WTC11 (cell line): ENCODE data around the gene BCL11A. TPM values are rescaled to one million over a fixed set of nuclear protein-coding genes. Genes with fewer than 3 reads are reported as not detected.

Source experiments
- ATAC-seq: fragments of 200-7000 bp; cut with Tn5 transposase; 2 replicates; pipeline ENCODE4 v1.10.0; 2021; ENCODE audit warnings: mild to moderate bottlenecking, moderate library complexity
- CTCF ChIA-PET: fragments of 300-600 bp; sonication (Branson Sonifier 250); formaldehyde crosslinking; loops from one replicate; lab custom pipeline; 2021; ENCODE audit warnings: antibody characterized with exemption; lab: Charles Lee
- POLR2A ChIA-PET: fragments of 350-600 bp; sonication (Branson Sonifier 250); formaldehyde crosslinking; loops from one replicate; lab custom pipeline; 2021; ENCODE audit warnings: antibody characterized with exemption; lab: Charles Lee
- DNase-seq: peaks from one replicate; pipeline ENCODE4 v3.0.0; 2021; ENCODE audit warnings: low spot score
- H3K27ac Mint-ChIP-seq: 2 replicates; pipeline ENCODE4 v1.8.0; 2021; ENCODE audit warnings: mixed read lengths
- H3K27me3 Mint-ChIP-seq: 2 replicates; pipeline ENCODE4 v1.8.0; 2021; ENCODE audit warnings: low read depth, mild to moderate bottlenecking, moderate library complexity, mixed read lengths
- H3K36me3 Mint-ChIP-seq: 2 replicates; pipeline ENCODE4 v1.8.0; 2021; ENCODE audit warnings: mixed read lengths
- H3K4me1 Mint-ChIP-seq: 2 replicates; pipeline ENCODE4 v1.8.0; 2022; ENCODE audit warnings: mixed read lengths
- H3K4me3 Mint-ChIP-seq: 2 replicates; pipeline ENCODE4 v1.8.0; 2021; ENCODE audit warnings: mild to moderate bottlenecking, moderate library complexity, mixed read lengths
- H3K9me3 Mint-ChIP-seq: 2 replicates; pipeline ENCODE4 v1.8.0; 2021; ENCODE audit warnings: mixed read lengths
- ATF1 ChIP-seq: sonication (generic); formaldehyde crosslinking; IDR thresholded peaks from 2 replicates; pipeline ENCODE4 v1.8.1; 2023; ENCODE audit warnings: mild to moderate bottlenecking, moderate library complexity, missing genetic modification reagents
- ATF3 ChIP-seq: sonication (generic); formaldehyde crosslinking; conservative IDR thresholded peaks from 2 replicates; pipeline ENCODE4 v1.8.1; 2022; ENCODE audit warnings: mild to moderate bottlenecking, missing genetic modification reagents
- CBFB ChIP-seq: sonication (generic); formaldehyde crosslinking; IDR thresholded peaks from 2 replicates; pipeline ENCODE4 v1.8.1; 2022; ENCODE audit warnings: mild to moderate bottlenecking, low read depth, missing genetic modification reagents
- CREM ChIP-seq: sonication (generic); formaldehyde crosslinking; IDR thresholded peaks from 2 replicates; pipeline ENCODE4 v1.8.1; 2022; ENCODE audit warnings: mild to moderate bottlenecking, missing genetic modification reagents, moderate library complexity
- E2F5 ChIP-seq: sonication (generic); formaldehyde crosslinking; IDR thresholded peaks from 2 replicates; pipeline ENCODE4 v1.8.1; 2022; ENCODE audit warnings: mild to moderate bottlenecking, moderate library complexity, missing genetic modification reagents
- ELF4 ChIP-seq: sonication (generic); formaldehyde crosslinking; IDR thresholded peaks from 2 replicates; pipeline ENCODE4 v1.8.1; 2022; ENCODE audit warnings: low read depth, mild to moderate bottlenecking, moderate library complexity, missing genetic modification reagents
- FOXK1 ChIP-seq: sonication (generic); formaldehyde crosslinking; IDR thresholded peaks from 2 replicates; pipeline ENCODE4 v1.8.0; 2022; ENCODE audit warnings: mild to moderate bottlenecking, moderate library complexity, missing genetic modification reagents
- FOXP4 ChIP-seq: sonication (generic); formaldehyde crosslinking; IDR thresholded peaks from 2 replicates; pipeline ENCODE4 v1.8.0; 2022; ENCODE audit warnings: mild to moderate bottlenecking, missing genetic modification reagents
- GABPB1 ChIP-seq: sonication (generic); formaldehyde crosslinking; IDR thresholded peaks from 2 replicates; pipeline ENCODE4 v1.8.1; 2023; ENCODE audit warnings: mild to moderate bottlenecking, missing genetic modification reagents
- GTF2I ChIP-seq: fragments of 250-450 bp; sonication (Bioruptor Pico); conservative IDR thresholded peaks from 2 replicates; pipeline ENCODE4 v1.4.0; 2021; ENCODE audit warnings: mild to moderate bottlenecking
- KAT7 ChIP-seq: sonication (generic); formaldehyde crosslinking; IDR thresholded peaks from 2 replicates; pipeline ENCODE4 v1.8.1; 2023; ENCODE audit warnings: missing genetic modification reagents, mild to moderate bottlenecking, borderline replicate concordance
- MAX ChIP-seq: sonication (generic); formaldehyde crosslinking; IDR thresholded peaks from 2 replicates; pipeline ENCODE4 v1.8.0; 2022; ENCODE audit warnings: mild to moderate bottlenecking, missing genetic modification reagents
- MYBL2 ChIP-seq: sonication (generic); formaldehyde crosslinking; IDR thresholded peaks from 2 replicates; pipeline ENCODE4 v1.8.1; 2023; ENCODE audit warnings: mild to moderate bottlenecking, moderate library complexity, missing genetic modification reagents
- NR1H2 ChIP-seq: sonication (generic); formaldehyde crosslinking; IDR thresholded peaks from 2 replicates; pipeline ENCODE4 v1.9.0; 2021; ENCODE audit warnings: mild to moderate bottlenecking, moderate library complexity, missing genetic modification reagents
- OVOL2 ChIP-seq: fragments of 250-450 bp; sonication (Bioruptor Pico); IDR thresholded peaks from 2 replicates; pipeline ENCODE4 v1.9.0; 2021; ENCODE audit warnings: mild to moderate bottlenecking, borderline replicate concordance
- RORB ChIP-seq: fragments of 250-450 bp; sonication (Bioruptor Pico); IDR thresholded peaks from 2 replicates; pipeline ENCODE4 v1.9.0; 2021; ENCODE audit warnings: mild to moderate bottlenecking
- SMAD3 ChIP-seq: sonication (generic); formaldehyde crosslinking; IDR thresholded peaks from 2 replicates; pipeline ENCODE4 v1.8.0; 2022; ENCODE audit warnings: missing genetic modification reagents, mild to moderate bottlenecking, borderline replicate concordance
- SMAD4 ChIP-seq: sonication (generic); formaldehyde crosslinking; IDR thresholded peaks from 2 replicates; pipeline ENCODE4 v1.8.0; 2022; ENCODE audit warnings: mild to moderate bottlenecking, missing genetic modification reagents
- SP1 ChIP-seq: sonication (generic); formaldehyde crosslinking; conservative IDR thresholded peaks from 2 replicates; pipeline ENCODE4 v1.8.1; 2022; ENCODE audit warnings: missing genetic modification reagents
- TEAD1 ChIP-seq: sonication (generic); formaldehyde crosslinking; IDR thresholded peaks from 2 replicates; pipeline ENCODE4 v1.8.0; 2022; ENCODE audit warnings: mild to moderate bottlenecking, missing genetic modification reagents
- TEAD4 ChIP-seq: sonication (generic); formaldehyde crosslinking; IDR thresholded peaks from 2 replicates; pipeline ENCODE4 v1.8.0; 2022; ENCODE audit warnings: mild to moderate bottlenecking, missing genetic modification reagents
- TP53 ChIP-seq: sonication (generic); formaldehyde crosslinking; IDR thresholded peaks from 2 replicates; pipeline ENCODE4 v1.8.1; 2023; ENCODE audit warnings: mild to moderate bottlenecking, missing genetic modification reagents
- ZMAT4 ChIP-seq: fragments of 250-450 bp; sonication (Bioruptor Pico); IDR thresholded peaks from 2 replicates; pipeline ENCODE4 v1.9.0; 2021; ENCODE audit warnings: mild to moderate bottlenecking
- ZNF121 ChIP-seq: sonication (generic); formaldehyde crosslinking; IDR thresholded peaks from 2 replicates; pipeline ENCODE4 v1.8.0; 2023; ENCODE audit warnings: missing genetic modification reagents
- ZNF671 ChIP-seq: fragments of 250-450 bp; sonication (Bioruptor Pico); IDR thresholded peaks from 2 replicates; pipeline ENCODE4 v1.8.0; 2021; ENCODE audit warnings: mild to moderate bottlenecking
- total RNA-seq: library from RNA; stranded (reverse); gene quantifications from 3 replicates; pipeline ENCODE4 v1.2.3, GENCODE V29; 2021

Gene BCL11A
- total RNA-seq, 1 experiment from 2014 or later: 53.2 TPM

- peaks cover 73% of the 10 kb centered on the region for H3K4me1 Mint-ChIP-seq
- CTCF ChIA-PET: no interaction called here
- ATAC-seq: no peak
- no peaks in the 10 kb centered on the region for H3K27me3 Mint-ChIP-seq
- TF ChIP-seq CREM (CRISPR knock-in tag) (no peak), KAT7 (CRISPR knock-in tag) (no peak), ELF4 (CRISPR knock-in tag) (no peak)
- no peaks in the 10 kb centered on the region for H3K9me3 Mint-ChIP-seq
- no peak overlapping the region for H3K4me3 Mint-ChIP-seq
- H3K36me3 Mint-ChIP-seq: no peaks in the 10 kb centered on the region; the same call in 1 of the 2 replicates
- H3K27ac Mint-ChIP-seq: peak overlapping the region; percentile 78; the same call in 1 of the 2 replicates
- POLR2A ChIA-PET: interaction anchor here (0.6 kb wide), 1 partner anchor 38 kb away, joined by 3 read pairs; no protein-coding TSS in a partner anchor
- DNase-seq: no peak
Measured at GRCh38 chr2:60492548-60492947, 60.9 kb downstream of the BCL11A start.

- ChIA-PET POLR2A (no interaction called here), CTCF (no interaction called here)
- ATAC-seq (no peak), DNase-seq (no peak)
- peaks cover 68% of the 10 kb centered on the region for H3K4me1 Mint-ChIP-seq
- TF ChIP-seq SMAD4 (CRISPR knock-in tag) (no peak), TEAD4 (no peak)
- H3K9me3 Mint-ChIP-seq: no peaks in the 10 kb centered on the region
- peaks cover 3% of the 10 kb centered on the region; the same call in 1 of the 2 replicates for H3K36me3 Mint-ChIP-seq
- H3K27ac Mint-ChIP-seq: no peak overlapping the region
- no peak overlapping the region for H3K4me3 Mint-ChIP-seq
- no peaks in the 10 kb centered on the region for H3K27me3 Mint-ChIP-seq
Measured at GRCh38 chr2:60490848-60491247, 62.6 kb downstream of the BCL11A start.

GRCh38 chr2:60490441-60490840 lies 63.0 kb downstream of the BCL11A start:
- ChIA-PET POLR2A (no interaction called here), CTCF (no interaction called here)
- H3K9me3 Mint-ChIP-seq: no peaks in the 10 kb centered on the region
- H3K4me3 Mint-ChIP-seq: no peak overlapping the region
- ATAC-seq (no peak), DNase-seq (no peak)
- TF ChIP-seq FOXK1 (CRISPR knock-in tag): no peak
- no peak for TF ChIP-seq RORB
- TF ChIP-seq ATF1 (CRISPR knock-in tag): no peak
- TF ChIP-seq TEAD1 (CRISPR knock-in tag): no peak
- no peak for TF ChIP-seq FOXP4 (CRISPR knock-in tag)
- no peak for TF ChIP-seq GTF2I
- no peak for TF ChIP-seq GABPB1
- no peak for TF ChIP-seq OVOL2 (CRISPR knock-in tag)
- no peak for TF ChIP-seq TEAD4
- TF ChIP-seq ZNF671 (CRISPR knock-in tag): no peak
- no peak for TF ChIP-seq ZMAT4 (CRISPR knock-in tag)
- TF ChIP-seq MYBL2 (CRISPR knock-in tag): no peak
- TF ChIP-seq NR1H2: no peak
- no peak for TF ChIP-seq TP53 (CRISPR knock-in tag)
- no peak for TF ChIP-seq ZNF121 (CRISPR knock-in tag)
- no peak overlapping the region for H3K27ac Mint-ChIP-seq
- peaks cover 3% of the 10 kb centered on the region; the same call in 1 of the 2 replicates for H3K36me3 Mint-ChIP-seq
- no peaks in the 10 kb centered on the region for H3K27me3 Mint-ChIP-seq
- peaks cover 68% of the 10 kb centered on the region for H3K4me1 Mint-ChIP-seq

- no peak for ATAC-seq
- no peak overlapping the region for H3K4me3 Mint-ChIP-seq
- H3K27ac Mint-ChIP-seq: no peak overlapping the region
- no peaks in the 10 kb centered on the region for H3K27me3 Mint-ChIP-seq
- H3K4me1 Mint-ChIP-seq: peaks cover 73% of the 10 kb centered on the region
- ChIA-PET CTCF (interaction anchor here (1.3 kb wide), 1 partner anchor 185 kb away, joined by 3 read pairs; no protein-coding TSS in a partner anchor), POLR2A (no interaction called here)
- peaks cover 3% of the 10 kb centered on the region; the same call in 1 of the 2 replicates for H3K36me3 Mint-ChIP-seq
- TF ChIP-seq E2F5 (no peak), SMAD3 (CRISPR knock-in tag) (no peak), ZMAT4 (CRISPR knock-in tag) (no peak), SP1 (CRISPR knock-in tag) (no peak), RORB (no peak), MAX (no peak), ATF3 (CRISPR knock-in tag) (no peak), SMAD4 (CRISPR knock-in tag) (no peak), CBFB (CRISPR knock-in tag) (no peak)
- TF ChIP-seq, all 79 proteins: peak for 0
- no peak for DNase-seq
- H3K9me3 Mint-ChIP-seq: no peaks in the 10 kb centered on the region
Measured at GRCh38 chr2:60489289-60489688, 64.2 kb downstream of the BCL11A start.
